Pancreas (tissue), 10 donors: Measurements from ENCODE around the gene ABHD18. TPM values are rescaled to one million over a fixed set of nuclear protein-coding genes. Genes with fewer than 3 reads are reported as not detected.
"Not testable (repeated sequence)": the region's sequence is repeated elsewhere in the genome, so short reads cannot be mapped to it uniquely, and the experiment has no call there.

Experiments
- ATAC-seq, 4 donors: fragments of 200-7000 bp; cut with Tn5 transposase; one replicate each; pipeline versions ENCODE4 v1.8.0 to v1.9.1; 2020; ENCODE audit warnings: mild to moderate bottlenecking in 4 of 4, moderate library complexity in 4 of 4
- DNase-seq, 6 donors: peaks; one replicate each; pipeline ENCODE4 v3.0.0-alpha.2; 2020
- FAIRE-seq: peaks from 2 replicates; lab custom pipeline; 2012; peaks lifted over from hg19 to GRCh38; lab: Jason Lieb, UNC
- H3K27ac ChIP-seq, 4 donors: fragments of 200-600 bp; sonication (generic); 1 replicate in 3 of 4; 2 replicates in 1 of 4; pipeline versions ENCODE4 v1.5.0 to v1.8.0; 2020
- H3K27me3 ChIP-seq, 4 donors: fragments of 200-600 bp; one replicate each; pipeline ENCODE4 v1.8.0; 2021
- H3K36me3 ChIP-seq, 3 donors: fragments of 200-600 bp; sonication (generic) in 1 of 3; one replicate each; pipeline versions ENCODE4 v1.5.0 to v1.8.0; 2020 to 2021
- H3K4me1 ChIP-seq, 3 donors: fragments of 200-600 bp; one replicate each; pipeline ENCODE4 v1.8.0; 2021
- H3K4me3 ChIP-seq, 4 donors: fragments of 200-600 bp; sonication (generic) in 2 of 4; one replicate each; pipeline versions ENCODE4 v1.5.0 to v1.8.0; 2020 to 2021
- H3K9me3 ChIP-seq, 4 donors: fragments of 200-600 bp; one replicate each; pipeline ENCODE4 v1.8.0; 2021
- CTCF ChIP-seq, 4 donors: fragments of 200-600 bp; sonication (generic) in 3 of 4; IDR thresholded peaks; one replicate each; pipeline versions ENCODE4 v1.5.0 to v1.8.0; 2021; ENCODE audit warnings: antibody characterized with exemption in 4 of 4
- WGBS, 2 donors: extraction: QIAGEN DNeasy Blood & Tissue Kit; methylation state at CpG; one replicate each; pipeline ENCODE4 v1.1.7; 2013; 5-methylcytosine and 5-hydroxymethylcytosine counted together
- intact Hi-C, 3 donors: fragments of 100-400 bp; cut with DNase I; formaldehyde crosslinking; loops; one replicate each; pipeline versions ENCODE4 v1.11.1 to v1.14.2; 2022
- polyA plus RNA-seq, 2 donors: library from polyadenylated mRNA; stranded (reverse); fragments of 200-250 nt; gene quantifications; one replicate each; pipeline ENCODE4 v1.2.3, GENCODE V29; 2013
- total RNA-seq, 6 donors: library from RNA; stranded (reverse); fragmentation: NEBNext Ultra II Directional in 4 of 6; extraction: Animal tissue kit (Norgen Biotek cat#: 25700) in 4 of 6; gene quantifications; one replicate each; pipeline versions ENCODE4 v1.2.1 to v1.2.4, GENCODE V29; 2021 to 2023
- donor health status: healthy with polysubstance abuse.
- donor health status: DM: no; HTN: no; CAD: no; lungs with moderate emphysema.
- donor health status: DM: no; HTN: no; CAD: no.
- donor health status: control.
- donor health status: control.
- donor health status: Bipolar disorder and iron deficiency.
- donor health status: DM: yes; HTN: yes; CAD: no.
- donor health status: DM: no; HTN: no; CAD: no.
- donor health status: DM: no; HTN: no; CAD: no.
- donor health status: DM: yes; HTN: yes; CAD: no.

The ABHD18 gene
- total and polyA plus RNA-seq, 8 donors: 4.0 to 9.3 (median 8.2) TPM

DNA sequence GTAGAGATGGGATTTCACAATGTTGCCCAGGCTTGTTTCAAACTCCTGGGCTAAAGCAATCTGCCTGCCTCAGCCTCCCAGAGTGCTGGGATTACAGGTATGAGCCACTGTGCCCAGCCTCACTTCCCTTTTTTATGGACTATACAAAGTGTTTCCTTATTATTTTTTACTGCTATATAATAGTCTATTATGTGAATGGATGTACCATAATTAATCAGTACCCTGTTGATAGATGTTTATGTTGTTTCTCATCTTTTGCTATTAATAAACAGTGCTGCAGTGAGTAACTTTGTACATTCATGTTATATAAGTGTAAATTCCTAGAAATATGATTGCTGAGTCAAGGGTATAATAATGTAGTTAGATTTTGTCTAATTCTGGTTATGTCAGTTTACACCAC is 60.1 kb downstream of the ABHD18 start:
- no peak for TF ChIP-seq CTCF (IDR thresholded peaks at IDR 0.05)
- ATAC-seq (no peak), FAIRE-seq (no peak), DNase-seq (no peak)
- no peak overlapping the region for H3K4me3 ChIP-seq
- peaks cover 0 to 47% (median 6%) of the 10 kb centered on the region in 3 donors for H3K36me3 ChIP-seq
- H3K9me3 ChIP-seq: peaks cover 0 to 5% (median 0%) of the 10 kb centered on the region in 4 donors
- no peaks in the 10 kb centered on the region for H3K4me1 ChIP-seq
- H3K27me3 ChIP-seq: no peaks in the 10 kb centered on the region
- intact Hi-C loops: no loop called here
- no peak overlapping the region for H3K27ac ChIP-seq

GRCh38 chr4:128029907-128030306 is 64.7 kb downstream of the ABHD18 start:
- WGBS, 2 donors: 96% methylated on average over 4 of the region's 4 CpGs
- peaks cover 0 to 33% (median 0%) of the 10 kb centered on the region in 3 donors for H3K36me3 ChIP-seq
- peaks cover 0 to 5% (median 0%) of the 10 kb centered on the region in 4 donors for H3K9me3 ChIP-seq
- H3K4me3 ChIP-seq: no peak overlapping the region
- ATAC-seq: no peak
- H3K4me1 ChIP-seq: no peaks in the 10 kb centered on the region
- intact Hi-C loops: no loop called here
- H3K27me3 ChIP-seq: no peaks in the 10 kb centered on the region
- no peak for TF ChIP-seq CTCF (IDR thresholded peaks at IDR 0.05)
- no peak for FAIRE-seq
- no peak overlapping the region for H3K27ac ChIP-seq
- DNase-seq: no peak

DNA sequence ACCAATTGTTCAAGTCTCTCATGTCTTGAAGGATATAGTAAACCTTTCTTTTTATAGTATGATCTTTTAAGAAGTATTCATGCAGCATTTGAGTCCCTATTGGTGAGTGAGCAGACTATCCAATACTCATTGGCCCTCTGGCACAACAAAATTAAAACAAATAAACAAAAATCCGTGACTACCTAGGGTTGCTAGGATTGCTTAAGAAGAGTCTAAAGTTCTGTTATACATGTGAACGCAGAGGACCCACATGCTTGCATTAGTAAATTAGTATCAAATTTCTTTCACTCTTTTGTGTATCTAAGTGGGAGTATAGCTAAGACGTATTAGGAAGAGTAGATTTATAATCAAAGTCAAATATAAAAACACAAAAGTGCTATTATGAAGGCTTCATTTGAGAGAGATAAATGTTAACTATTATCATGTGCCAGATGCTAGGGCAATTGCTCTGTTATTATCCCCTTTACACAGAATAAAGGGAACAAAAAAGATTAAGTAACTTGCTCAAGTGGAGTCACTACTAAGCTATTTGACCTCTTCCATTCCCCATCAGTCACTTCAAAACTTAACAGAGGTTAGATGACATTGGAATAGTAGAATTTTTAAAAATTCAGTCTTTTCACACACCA is 66.7 kb downstream of the ABHD18 start:
- WGBS, 2 donors: 80 to 84% methylated on average over 3 of the region's 3 CpGs
- Histone ChIP-seq H3K36me3 (peaks cover 0 to 16% (median 0%) of the 10 kb centered on the region in 3 donors), H3K27ac (no peak overlapping the region), H3K4me3 (no peak overlapping the region), H3K4me1 (no peaks in the 10 kb centered on the region), H3K9me3 (no peaks in the 10 kb centered on the region), H3K27me3 (no peaks in the 10 kb centered on the region)
- DNase-seq (no peak), FAIRE-seq (no peak), ATAC-seq (no peak)
- intact Hi-C loops: no loop called here
- no peak for TF ChIP-seq CTCF (IDR thresholded peaks at IDR 0.05)

GRCh38 chr4:128039568-128039967 is 74.4 kb downstream of the ABHD18 start:
- FAIRE-seq (no peak), DNase-seq (no peak), ATAC-seq (no peak)
- Histone ChIP-seq H3K9me3 (no peaks in the 10 kb centered on the region), H3K36me3 (no peaks in the 10 kb centered on the region), H3K4me1 (no peaks in the 10 kb centered on the region), H3K27me3 (no peaks in the 10 kb centered on the region), H3K27ac (no peak overlapping the region), H3K4me3 (no peak overlapping the region)
- intact Hi-C loops: no loop called here
- TF ChIP-seq CTCF (IDR thresholded peaks at IDR 0.05): no peak
- 76 to 78% methylated on average over 1 of the region's 1 CpG for WGBS, 2 donors

DNA sequence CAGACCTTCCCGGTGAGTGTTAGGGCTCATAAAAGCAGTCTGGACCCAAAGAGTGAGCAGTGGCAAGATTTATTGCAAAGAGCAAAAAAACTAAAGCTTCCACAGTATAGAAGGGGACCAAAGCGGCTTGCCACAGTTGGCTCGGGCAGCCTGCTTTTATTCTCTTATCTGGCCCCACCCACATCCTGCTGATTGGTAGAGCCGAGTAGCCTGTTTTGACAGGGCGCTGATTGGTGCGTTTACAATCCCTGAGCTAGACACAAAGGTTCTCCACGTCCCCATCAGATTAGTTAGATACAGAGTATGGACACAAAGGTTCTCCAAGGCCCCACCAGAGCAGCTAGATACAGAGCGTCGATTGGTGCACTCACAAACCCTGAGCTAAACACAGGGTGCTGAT is 81.8 kb downstream of the ABHD18 start:
- WGBS, 2 donors: 79 to 82% methylated on average over 9 of the region's 9 CpGs
- intact Hi-C loops, FAIRE-seq: not testable (repeated sequence)

GRCh38 chr4:128047514-128047913 is 82.3 kb downstream of the ABHD18 start:
- H3K27me3 ChIP-seq, H3K27ac ChIP-seq, H3K4me3 ChIP-seq, H3K36me3 ChIP-seq, ATAC-seq, H3K4me1 ChIP-seq, intact Hi-C loops, H3K9me3 ChIP-seq, FAIRE-seq: not testable (repeated sequence)
- 95 to 98% methylated on average over 16 to 34 of the region's 34 CpGs for WGBS, 2 donors
- DNase-seq: peak in 1 of 6 donors; percentile 64

More for the DNA sequence above, 81.8 kb downstream of the ABHD18 start:
- H3K36me3 ChIP-seq, H3K4me3 ChIP-seq, H3K4me1 ChIP-seq, DNase-seq, H3K27ac ChIP-seq, H3K9me3 ChIP-seq, H3K27me3 ChIP-seq, ATAC-seq: not testable (repeated sequence)

DNA sequence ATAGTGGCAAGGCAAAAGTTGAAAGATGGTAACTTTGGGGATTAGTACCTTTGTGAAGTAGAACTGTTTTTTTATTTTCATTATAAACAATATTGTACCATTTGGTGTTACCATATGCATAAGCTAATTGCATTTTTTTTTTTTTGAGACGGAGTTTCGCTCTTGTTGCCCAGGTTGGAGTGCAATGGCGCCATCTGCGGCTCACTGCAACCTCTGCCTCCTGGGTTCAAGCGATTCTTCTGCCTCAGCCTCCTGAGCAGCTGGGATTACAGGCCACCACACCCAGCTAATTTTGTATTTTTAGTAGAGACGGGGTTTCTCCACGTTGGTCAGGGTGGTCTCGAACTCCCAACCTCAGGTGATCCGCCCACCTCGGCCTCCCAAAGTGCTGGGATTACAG is 86.0 kb downstream of the ABHD18 start:
- 86 to 87% methylated on average over 10 of the region's 10 CpGs for WGBS, 2 donors
- intact Hi-C loops, H3K27ac ChIP-seq, H3K27me3 ChIP-seq, FAIRE-seq, H3K36me3 ChIP-seq, DNase-seq, H3K4me3 ChIP-seq, H3K4me1 ChIP-seq, H3K9me3 ChIP-seq, ATAC-seq: not testable (repeated sequence)

GRCh38 chr4:128054907-128055306 is 89.7 kb downstream of the ABHD18 start:
- not testable (repeated sequence) for H3K27ac ChIP-seq, DNase-seq
- 92 to 94% methylated on average over 9 of the region's 9 CpGs for WGBS, 2 donors

More at GRCh38 chr4:128054907-128055306, 89.7 kb downstream of the ABHD18 start:
- H3K9me3 ChIP-seq, H3K4me3 ChIP-seq, ATAC-seq, H3K4me1 ChIP-seq, H3K27me3 ChIP-seq, intact Hi-C loops, H3K36me3 ChIP-seq, FAIRE-seq: not testable (repeated sequence)
